ENCODE data around the gene RRP15.
"Not testable (repeated sequence)": the region's sequence is repeated elsewhere in the genome, so short reads cannot be mapped to it uniquely, and the experiment has no call there.

The RRP15 gene

GRCh38 chr1:218297461-218297860 is 12.4 kb downstream of the RRP15 start:
- FAIRE-seq, result no peak

- no peak for FAIRE-seq
Measured at GRCh38 chr1:218297867-218298266, 12.8 kb downstream of the RRP15 start.

- no peak for FAIRE-seq
Measured at GRCh38 chr1:218298398-218298797, 13.3 kb downstream of the RRP15 start.

GRCh38 chr1:218299416-218299815 is 14.3 kb downstream of the RRP15 start:
- peak; percentile 97 for FAIRE-seq

- FAIRE-seq, result no peak
Measured at GRCh38 chr1:218301217-218301616, 16.1 kb downstream of the RRP15 start.

- no peak for FAIRE-seq
Measured at GRCh38 chr1:218302155-218302554, 17.1 kb downstream of the RRP15 start.

GRCh38 chr1:218303176-218303879 is 18.2 kb downstream of the RRP15 start:
- FAIRE-seq, result peak; percentile 68

GRCh38 chr1:218304281-218305039 is 19.4 kb downstream of the RRP15 start:
- FAIRE-seq, result no peak

- FAIRE-seq, result no peak
Measured at GRCh38 chr1:218305472-218306064, 20.5 kb downstream of the RRP15 start.

GRCh38 chr1:218312509-218312908 is 27.4 kb downstream of the RRP15 start:
- FAIRE-seq, result no peak

- peak; percentile 82 for FAIRE-seq
Measured at GRCh38 chr1:218314316-218314715, 29.2 kb downstream of the RRP15 start.

GRCh38 chr1:218315638-218316037 is 30.5 kb downstream of the RRP15 start:
- no peak for FAIRE-seq

- FAIRE-seq, result no peak
Measured at GRCh38 chr1:218317061-218317460, 32.0 kb downstream of the RRP15 start.

- not testable (repeated sequence) for FAIRE-seq
Measured at GRCh38 chr1:218320182-218320581, 35.1 kb downstream of the RRP15 start.

- FAIRE-seq, result no peak
Measured at GRCh38 chr1:218322762-218323161, 37.7 kb downstream of the RRP15 start.

- FAIRE-seq, result no peak
Measured at GRCh38 chr1:218323568-218324225, 38.6 kb downstream of the RRP15 start.

- no peak for FAIRE-seq
Measured at GRCh38 chr1:218324226-218324580, 39.1 kb downstream of the RRP15 start.

- FAIRE-seq, result no peak
Measured at GRCh38 chr1:218328769-218329168, 43.7 kb downstream of the RRP15 start.

GRCh38 chr1:218330043-218330623 is 45.0 kb downstream of the RRP15 start:
- peak; percentile 96 for FAIRE-seq

GRCh38 chr1:218332416-218332815 is 47.3 kb downstream of the RRP15 start:
- FAIRE-seq, result no peak

GRCh38 chr1:218336328-218336727 is 51.2 kb downstream of the RRP15 start:
- no peak for FAIRE-seq

- peak; percentile 98 for FAIRE-seq
Measured at GRCh38 chr1:218339267-218339831, 54.3 kb downstream of the RRP15 start.

GRCh38 chr1:218341325-218341724 is 56.2 kb downstream of the RRP15 start:
- no peak for FAIRE-seq
